Endothelial cell of umbilical vein (primary cell): Measurements from ENCODE around the gene ZBTB20.

Experiments used
- CTCF ChIP-seq, 2 donors: IDR thresholded peaks; 1 replicate in 1 of 2; 2 replicates in 1 of 2; pipeline ENCODE4 v1.5.1; 2011; ENCODE audit warnings: low read length in 2 of 2, mild to moderate bottlenecking in 2 of 2, moderate library complexity in 2 of 2, control low read depth in 1 of 2, inconsistent platforms in 1 of 2, low read depth in 1 of 2; ENCODE audit not compliant: insufficient read depth in 1 of 2; ENCODE audit errors: extremely low read depth in 1 of 2
- EZH2 ChIP-seq: IDR thresholded peaks from 2 replicates; pipeline ENCODE4 v1.6.1; 2012; ENCODE audit warnings: borderline replicate concordance, low read depth, mild to moderate bottlenecking, moderate library complexity, low read length, inconsistent platforms; ENCODE audit not compliant: severe bottlenecking
- FOS ChIP-seq: IDR thresholded peaks from 2 replicates; pipeline ENCODE4 v1.6.1; 2011; ENCODE audit warnings: mild to moderate bottlenecking, low read length, moderate library complexity, borderline replicate concordance; ENCODE audit not compliant: insufficient read depth
- GATA2 ChIP-seq: IDR thresholded peaks from 2 replicates; pipeline ENCODE4 v1.7.0; 2011; ENCODE audit warnings: low read depth, mild to moderate bottlenecking, moderate library complexity, mixed read lengths, low read length; ENCODE audit not compliant: insufficient read length, insufficient read depth
- JUN ChIP-seq: IDR thresholded peaks from 2 replicates; pipeline ENCODE4 v1.6.1; 2011; ENCODE audit warnings: borderline replicate concordance, low read depth; ENCODE audit not compliant: insufficient read length, insufficient read depth
- MAX ChIP-seq: IDR thresholded peaks from 2 replicates; pipeline ENCODE4 v1.6.1; 2011; ENCODE audit not compliant: insufficient read depth, insufficient read length
- POLR2A ChIP-seq: IDR thresholded peaks from 2 replicates; pipeline ENCODE4 v1.6.1; 2012; ENCODE audit warnings: low read depth, mild to moderate bottlenecking, control low read depth, low read length
- POLR2AphosphoS5 ChIP-seq: IDR thresholded peaks from 2 replicates; pipeline ENCODE4 v1.6.1; 2012; ENCODE audit warnings: low read depth, mild to moderate bottlenecking, control low read depth, low read length, moderate library complexity; ENCODE audit not compliant: insufficient read depth

GRCh38 chr3:114649331-114649730 is 497.8 kb downstream of the ZBTB20 start:
- no peak for TF ChIP-seq EZH2
- TF ChIP-seq POLR2A, result no peak
- TF ChIP-seq CTCF (IDR thresholded peaks at IDR 0.05; ENCODE audit: extremely low read depth in 1 of 2, insufficient read depth in 1 of 2, low read depth in 1 of 2, low read length in 2 of 2), result no peak
- no peak for TF ChIP-seq MAX
- no peak for TF ChIP-seq GATA2
- TF ChIP-seq FOS, result peak; percentile 78
- TF ChIP-seq JUN, result peak; percentile 78
- peak; percentile 21 for TF ChIP-seq POLR2AphosphoS5
